Nephron (organoid): ENCODE results near the gene BRSK2.
"Not testable (repeated sequence)": the region's sequence is repeated elsewhere in the genome, so short reads cannot be mapped to it uniquely, and the experiment has no call there.

Experiments
- H3K27ac Mint-ChIP-seq, 3 experiments: 2 replicates each; pipeline ENCODE4 v1.8.0; 2020; ENCODE audit warnings: mixed read lengths in 3 of 3, mild to moderate bottlenecking in 2 of 3, moderate library complexity in 1 of 3
- H3K27me3 Mint-ChIP-seq: 2 replicates; pipeline ENCODE4 v1.8.0; 2021; ENCODE audit warnings: low read depth, mild to moderate bottlenecking, moderate library complexity, mixed read lengths
- H3K36me3 Mint-ChIP-seq: 2 replicates; pipeline ENCODE4 v1.8.0; 2020; ENCODE audit warnings: low read depth, mixed read lengths
- H3K4me1 Mint-ChIP-seq: 2 replicates; pipeline ENCODE4 v1.8.0; 2020; ENCODE audit warnings: mixed read lengths
- H3K4me3 Mint-ChIP-seq, 3 experiments: 2 replicates each; pipeline ENCODE4 v1.8.0; 2020; ENCODE audit warnings: mild to moderate bottlenecking in 3 of 3, mixed read lengths in 3 of 3, moderate library complexity in 2 of 3
- H3K9me3 Mint-ChIP-seq: 2 replicates; pipeline ENCODE4 v1.8.0; 2020; ENCODE audit warnings: mixed read lengths
- CTCF ChIP-seq, 3 experiments: fragments of 200-600 bp; sonication (generic); IDR thresholded peaks; one replicate each; pipeline ENCODE4 v1.5.0; 2021; ENCODE audit warnings: antibody characterized with exemption in 3 of 3; ENCODE audit not compliant: unreplicated experiment in 3 of 3

Gene BRSK2

GRCh38 chr11:1507381-1508140 is 117.8 kb downstream of the BRSK2 start:
- Mint-ChIP-seq H3K4me3 (no peak overlapping the region), H3K9me3 (no peaks in the 10 kb centered on the region), H3K36me3 (no peaks in the 10 kb centered on the region), H3K27me3 (no peaks in the 10 kb centered on the region), H3K27ac (no peak overlapping the region), H3K4me1 (peaks cover 15% of the 10 kb centered on the region)
- TF ChIP-seq CTCF (IDR thresholded peaks at IDR 0.05; ENCODE audit: unreplicated experiment in 3 of 3): no peak

GRCh38 chr11:1508491-1508891 is 118.8 kb downstream of the BRSK2 start:
- TF ChIP-seq CTCF (IDR thresholded peaks at IDR 0.05; ENCODE audit: unreplicated experiment in 3 of 3): no peak
- peaks cover 15% of the 10 kb centered on the region for H3K4me1 Mint-ChIP-seq
- no peak overlapping the region for H3K27ac Mint-ChIP-seq
- no peak overlapping the region for H3K4me3 Mint-ChIP-seq
- H3K27me3 Mint-ChIP-seq: no peaks in the 10 kb centered on the region
- H3K36me3 Mint-ChIP-seq: no peaks in the 10 kb centered on the region
- no peaks in the 10 kb centered on the region for H3K9me3 Mint-ChIP-seq

GRCh38 chr11:1508986-1509385 is 119.3 kb downstream of the BRSK2 start:
- no peak overlapping the region for H3K27ac Mint-ChIP-seq
- H3K9me3 Mint-ChIP-seq: no peaks in the 10 kb centered on the region
- TF ChIP-seq CTCF (IDR thresholded peaks at IDR 0.05; ENCODE audit: unreplicated experiment in 3 of 3): no peak
- H3K36me3 Mint-ChIP-seq: no peaks in the 10 kb centered on the region
- H3K4me1 Mint-ChIP-seq: peaks cover 20% of the 10 kb centered on the region
- no peak overlapping the region for H3K4me3 Mint-ChIP-seq
- no peaks in the 10 kb centered on the region for H3K27me3 Mint-ChIP-seq

- Mint-ChIP-seq H3K9me3 (no peaks in the 10 kb centered on the region), H3K27me3 (no peaks in the 10 kb centered on the region), H3K4me1 (peaks cover 27% of the 10 kb centered on the region), H3K36me3 (no peaks in the 10 kb centered on the region), H3K27ac (no peak overlapping the region), H3K4me3 (no peak overlapping the region)
- no peak for TF ChIP-seq CTCF (IDR thresholded peaks at IDR 0.05; ENCODE audit: unreplicated experiment in 3 of 3)
Measured at GRCh38 chr11:1509626-1510255, 120.0 kb downstream of the BRSK2 start.

GRCh38 chr11:1510351-1510750 is 120.6 kb downstream of the BRSK2 start:
- H3K9me3 Mint-ChIP-seq, H3K4me3 Mint-ChIP-seq, H3K27me3 Mint-ChIP-seq, H3K27ac Mint-ChIP-seq, H3K36me3 Mint-ChIP-seq: not testable (repeated sequence)
- peaks cover 28% of the 10 kb centered on the region for H3K4me1 Mint-ChIP-seq

GRCh38 chr11:1510928-1511327 is 121.2 kb downstream of the BRSK2 start:
- peaks cover 28% of the 10 kb centered on the region for H3K4me1 Mint-ChIP-seq
- TF ChIP-seq CTCF (IDR thresholded peaks at IDR 0.05; ENCODE audit: unreplicated experiment in 3 of 3): no peak
- H3K27me3 Mint-ChIP-seq: no peaks in the 10 kb centered on the region
- no peaks in the 10 kb centered on the region for H3K9me3 Mint-ChIP-seq
- no peaks in the 10 kb centered on the region for H3K36me3 Mint-ChIP-seq
- no peak overlapping the region for H3K4me3 Mint-ChIP-seq
- H3K27ac Mint-ChIP-seq: no peak overlapping the region
